H1 (cell line): ENCODE measurements around the gene OPN3. TPM values are rescaled to one million over a fixed set of nuclear protein-coding genes. Genes with fewer than 3 reads are reported as not detected.

Experiments used
- CTCF ChIA-PET: fragments of 300-600 bp; sonication (Branson Sonifier 250); formaldehyde crosslinking; loops from one replicate; lab custom pipeline; 2021; ENCODE audit not compliant: partially characterized antibody; lab: Charles Lee
- POLR2A ChIA-PET: fragments of 300-600 bp; sonication (Branson Sonifier 250); formaldehyde crosslinking; loops from one replicate; lab custom pipeline; 2021; ENCODE audit warnings: inconsistent platforms; ENCODE audit not compliant: partially characterized antibody; lab: Charles Lee
- DNase-seq, 2 experiments: peaks; one replicate each; pipeline versions ENCODE4 v3.0.0 to v3.0.0-alpha.2; 2010 to 2022; ENCODE audit warnings: low spot score in 2 of 2, low read depth in 1 of 2, mixed read lengths in 1 of 2
- FAIRE-seq: peaks from 2 replicates; lab custom pipeline; 2011; peaks lifted over from hg19 to GRCh38; lab: Jason Lieb, UNC
- H2AFZ ChIP-seq: 2 replicates; pipeline ENCODE4 v1.8.1; 2012; ENCODE audit warnings: low read length, inconsistent platforms
- H2AK5ac ChIP-seq: 2 replicates; pipeline ENCODE4 v1.6.1; 2013; ENCODE audit warnings: low read depth, low read length
- H2BK120ac ChIP-seq: replicated peaks from 2 replicates; pipeline ENCODE3; 2013; ENCODE audit warnings: low read depth, low read length, inconsistent platforms
- H2BK12ac ChIP-seq: 2 replicates; pipeline ENCODE4 v1.6.1; 2013; ENCODE audit warnings: low read depth, low read length
- H2BK15ac ChIP-seq: 2 replicates; pipeline ENCODE4 v1.6.1; 2013; ENCODE audit warnings: low read length
- H2BK20ac ChIP-seq: 2 replicates; pipeline ENCODE4 v1.6.1; 2013; ENCODE audit warnings: low read length
- H2BK5ac ChIP-seq: 2 replicates; pipeline ENCODE4 v1.6.1; 2013; ENCODE audit warnings: low read depth, low read length
- H3K14ac ChIP-seq: 2 replicates; pipeline ENCODE4 v1.6.1; 2013; ENCODE audit warnings: inconsistent platforms; ENCODE audit not compliant: insufficient read length
- H3K18ac ChIP-seq: 2 replicates; pipeline ENCODE4 v1.6.1; 2013; ENCODE audit warnings: low read length; ENCODE audit errors: extremely low read depth
- H3K23ac ChIP-seq: 2 replicates; pipeline ENCODE4 v1.6.1; 2013; ENCODE audit warnings: inconsistent platforms; ENCODE audit not compliant: insufficient read length
- H3K23me2 ChIP-seq: 2 replicates; pipeline ENCODE4 v1.6.1; 2013; ENCODE audit warnings: low read depth, low read length
- H3K27ac ChIP-seq: 2 replicates; pipeline ENCODE4 v1.6.1; 2011; ENCODE audit warnings: low read depth, low read length, inconsistent platforms
- H3K27me3 ChIP-seq, 4 experiments: replicated peaks in 1 of 4; 1 replicate in 1 of 4; 2 replicates in 3 of 4; pipeline versions ENCODE4 v1.6.1 to v1.8.1; 2011 to 2013; ENCODE audit warnings: low read length in 3 of 4, mild to moderate bottlenecking in 3 of 4, inconsistent platforms in 2 of 4, mixed read lengths in 2 of 4, moderate library complexity in 1 of 4; ENCODE audit not compliant: control insufficient read depth in 3 of 4, insufficient read depth in 3 of 4; ENCODE audit errors: extremely low read depth in 1 of 4
- H3K36me3 ChIP-seq, 4 experiments: 2 replicates each; pipeline versions ENCODE4 v1.6.1 to v1.8.1; 2011 to 2013; ENCODE audit warnings: mild to moderate bottlenecking in 4 of 4, low read length in 3 of 4, moderate library complexity in 2 of 4, control low read depth in 1 of 4, inconsistent platforms in 1 of 4; ENCODE audit not compliant: insufficient read depth in 4 of 4, control insufficient read depth in 2 of 4
- H3K4ac ChIP-seq: replicated peaks from 2 replicates; pipeline ENCODE3; 2013; ENCODE audit warnings: low read length, low read depth, mixed read lengths, inconsistent platforms; ENCODE audit not compliant: insufficient read length
- H3K4me1 ChIP-seq, 4 experiments: replicated peaks in 1 of 4; 1 replicate in 1 of 4; 2 replicates in 3 of 4; pipeline versions ENCODE4 v1.6.1 to v1.8.1; 2011 to 2013; ENCODE audit warnings: low read length in 3 of 4, inconsistent platforms in 2 of 4, mixed read lengths in 1 of 4; ENCODE audit not compliant: insufficient read depth in 4 of 4, control insufficient read depth in 3 of 4
- H3K4me2 ChIP-seq, 2 experiments: 2 replicates each; pipeline versions ENCODE4 v1.6.1 to v1.8.1; 2011 to 2013; ENCODE audit warnings: low read depth in 2 of 2, low read length in 2 of 2, control low read depth in 1 of 2, inconsistent platforms in 1 of 2, mild to moderate bottlenecking in 1 of 2; ENCODE audit not compliant: insufficient read depth in 1 of 2
- H3K4me3 ChIP-seq, 4 experiments: fragments of 200-600, 300-600 bp in 1 of 4; sonication (generic), shearing (Covaris generic), sonication (Bioruptor Twin) in 1 of 4; 2 replicates each; pipeline versions ENCODE4 v1.5.1 to v1.8.1; 2011 to 2016; ENCODE audit warnings: low read length in 4 of 4, low read depth in 3 of 4, control low read depth in 2 of 4, inconsistent platforms in 2 of 4, mild to moderate bottlenecking in 2 of 4, mixed read lengths in 1 of 4, moderate library complexity in 1 of 4; ENCODE audit not compliant: insufficient read depth in 2 of 4; ENCODE audit errors: extremely low read depth in 1 of 4
- H3K56ac ChIP-seq: replicated peaks from 2 replicates; pipeline ENCODE3; 2013; ENCODE audit warnings: low read depth, mild to moderate bottlenecking, mixed read lengths, low read length, inconsistent platforms; ENCODE audit not compliant: insufficient read length
- H3K79me1 ChIP-seq: 2 replicates; pipeline ENCODE4 v1.6.1; 2013; ENCODE audit warnings: low read depth, low read length, control low read depth
- H3K79me2 ChIP-seq, 2 experiments: 2 replicates each; pipeline versions ENCODE4 v1.6.1 to v1.8.1; 2012 to 2013; ENCODE audit warnings: low read length in 2 of 2, mild to moderate bottlenecking in 2 of 2, inconsistent platforms in 1 of 2; ENCODE audit not compliant: insufficient read depth in 2 of 2, control insufficient read depth in 1 of 2
- H3K9ac ChIP-seq, 4 experiments: replicated peaks in 1 of 4; 1 replicate in 1 of 4; 2 replicates in 3 of 4; pipeline versions ENCODE4 v1.6.1 to v1.8.1; 2011 to 2013; ENCODE audit warnings: low read depth in 3 of 4, low read length in 3 of 4, control low read depth in 2 of 4, mild to moderate bottlenecking in 2 of 4, moderate library complexity in 2 of 4, inconsistent platforms in 1 of 4; ENCODE audit errors: extremely low read depth in 1 of 4
- H3K9me3 ChIP-seq, 2 experiments: 2 replicates each; pipeline versions ENCODE4 v1.6.1 to v1.8.1; 2012 to 2013; ENCODE audit warnings: mild to moderate bottlenecking in 2 of 2, moderate library complexity in 2 of 2, control low read depth in 1 of 2, inconsistent platforms in 1 of 2, low read depth in 1 of 2, low read length in 1 of 2, mixed read lengths in 1 of 2; ENCODE audit not compliant: insufficient read depth in 2 of 2
- H4K20me1 ChIP-seq, 2 experiments: replicated peaks in 1 of 2; 2 replicates each; pipeline versions ENCODE3 to v1.8.1; 2011 to 2013; ENCODE audit warnings: inconsistent platforms in 2 of 2, low read length in 2 of 2, mild to moderate bottlenecking in 1 of 2; ENCODE audit not compliant: insufficient read depth in 2 of 2, control insufficient read depth in 1 of 2
- H4K5ac ChIP-seq: 2 replicates; pipeline ENCODE4 v1.6.1; 2013; ENCODE audit warnings: low read length, low read depth, mixed read lengths, inconsistent platforms; ENCODE audit not compliant: insufficient read length
- H4K8ac ChIP-seq: 2 replicates; pipeline ENCODE4 v1.8.0; 2013; ENCODE audit warnings: mild to moderate bottlenecking, moderate library complexity, low read length, inconsistent platforms; ENCODE audit not compliant: insufficient read depth; ENCODE audit errors: extremely low read depth
- H4K91ac ChIP-seq: replicated peaks from 2 replicates; pipeline ENCODE3; 2013; ENCODE audit warnings: low read length, mixed read lengths, inconsistent platforms; ENCODE audit not compliant: insufficient read length
- CTCF ChIP-seq, 3 experiments: IDR thresholded peaks; 1 replicate in 2 of 3; 2 replicates in 1 of 3; pipeline versions ENCODE4 v1.5.1 to v1.6.1; 2011; ENCODE audit warnings: low read length in 3 of 3, mild to moderate bottlenecking in 3 of 3, inconsistent platforms in 2 of 3, low read depth in 1 of 3, moderate library complexity in 1 of 3; ENCODE audit not compliant: insufficient read depth in 1 of 3; ENCODE audit errors: control extremely low read depth in 1 of 3
- NANOG ChIP-seq: IDR thresholded peaks from 2 replicates; pipeline ENCODE4 v1.6.1; 2011; ENCODE audit warnings: low read length, low read depth, mild to moderate bottlenecking, inconsistent platforms; ENCODE audit not compliant: insufficient read depth, poor library complexity, severe bottlenecking
- SIRT6 ChIP-seq: IDR thresholded peaks from one replicate; pipeline ENCODE4 v1.7.1; 2012; ENCODE audit warnings: low read length, inconsistent platforms
- SP2 ChIP-seq: IDR thresholded peaks from 2 replicates; pipeline ENCODE4 v1.6.1; 2012; ENCODE audit warnings: mild to moderate bottlenecking, low read length, inconsistent platforms
- TEAD4 ChIP-seq: IDR thresholded peaks from 2 replicates; pipeline ENCODE4 v1.6.1; 2012; ENCODE audit warnings: low read depth, low read length, inconsistent platforms, mixed read lengths
- USF2 ChIP-seq: IDR thresholded peaks from 2 replicates; pipeline ENCODE4 v1.6.1; 2011; ENCODE audit warnings: low read length, improper control_type of control experiment
- WGBS, 2 experiments: shearing (Covaris generic) in 1 of 2; methylation state at CpG; one replicate each; pipeline versions ENCODE4 v1.1.6 to v1.1.7; 2013 to 2015; ENCODE audit warnings: low lambda C conversion rate in 2 of 2, mixed read lengths in 2 of 2, inconsistent platforms in 1 of 2, low coverage in 1 of 2, missing lambda C conversion rate in 1 of 2; ENCODE audit not compliant: insufficient replicate concordance in 2 of 2, insufficient coverage in 1 of 2, insufficient read length in 1 of 2; ENCODE audit errors: extremely low coverage in 1 of 2, missing lambda C conversion rate in 1 of 2; 5-methylcytosine and 5-hydroxymethylcytosine counted together
- polyA plus RNA-seq, 7 experiments: library from polyadenylated mRNA; depleted of rRNA in 3 of 7; stranded (reverse) in 5 of 7; unstranded in 2 of 7; fragments of >200 nt in 5 of 7; fragments of 200-250 nt in 2 of 7; gene quantifications; 1 replicate in 5 of 7; 2 replicates in 1 of 7; 4 replicates in 1 of 7; pipeline versions ENCODE4 v1.2.1 to v1.2.3, GENCODE V29; 2011 to 2013; ENCODE audit warnings: missing spikeins in 2 of 7, mixed read lengths in 2 of 7
- total RNA-seq: library from RNA; stranded (reverse); fragmentation: NEBNext Ultra II Directional; extraction: Animal tissue kit (Norgen Biotek cat#: 25700); gene quantifications from 2 replicates; pipeline ENCODE4 v1.2.1, GENCODE V29; 2021

OPN3 gene
- total and polyA plus RNA-seq, 2 of the 8 experiments (the other 6 are each of a cell fraction or from before 2014, with no cell fraction given) = 8.8 to 19.4 TPM

- Histone ChIP-seq H3K79me2 (no peaks in the 10 kb centered on the region), H3K4me2 (no peak overlapping the region), H2AK5ac (no peak overlapping the region), H3K9me3 (no peaks in the 10 kb centered on the region), H2BK12ac (no peak overlapping the region), H4K20me1 (no peaks in the 10 kb centered on the region), H2BK120ac (no peak overlapping the region), H4K8ac (no peak overlapping the region), H3K36me3 (no peaks in the 10 kb centered on the region), H2BK5ac (no peak overlapping the region), H2BK20ac (no peak overlapping the region), H3K79me1 (no peaks in the 10 kb centered on the region), H2AFZ (no peak overlapping the region), H3K4me1 (no peaks in the 10 kb centered on the region), H3K4me3 (no peak overlapping the region), H3K14ac (no peak overlapping the region), H3K27me3 (peaks cover 0 to 1% (median 0%) of the 10 kb centered on the region in 4 experiments; a peak in 1 of 7 replicates), H3K23ac (no peak overlapping the region), H3K56ac (no peak overlapping the region), H3K23me2 (no peaks in the 10 kb centered on the region), H3K4ac (no peak overlapping the region), H2BK15ac (no peak overlapping the region), H3K18ac (no peak overlapping the region), H4K5ac (no peak overlapping the region), H3K9ac (no peak overlapping the region), H4K91ac (no peak overlapping the region), H3K27ac (no peak overlapping the region)
- ChIA-PET POLR2A (no interaction called here), CTCF (interaction anchor here (0.6 to 1.3 kb wide), 3 partner anchors 9 to 214 kb away, joined by 3 to 5 read pairs (median 3); no protein-coding TSS in a partner anchor)
- DNase-seq = no peak
- FAIRE-seq = no peak
- 89% methylated on average over 8 of the region's 8 CpGs; no CpG with 5 or more reads in 1 of the 2 experiments for WGBS, 2 experiments
- no peak for TF ChIP-seq NANOG
- no peak for TF ChIP-seq TEAD4
- no peak for TF ChIP-seq USF2
- no peak for TF ChIP-seq SP2
- no peak for TF ChIP-seq SIRT6
- no peak for TF ChIP-seq CTCF (IDR thresholded peaks at IDR 0.05; ENCODE audit: control extremely low read depth in 1 of 3, insufficient read depth in 1 of 3, low read depth in 1 of 3, low read length in 3 of 3)
These were observed 24.9 kb downstream of the OPN3 start for GRCh38 chr1:241615043-241615974.
